ENCODE data around the gene RSRC1.
"Not testable (repeated sequence)": the region's sequence is repeated elsewhere in the genome, so short reads cannot be mapped to it uniquely, and the experiment has no call there.

Gene RSRC1, protein sequence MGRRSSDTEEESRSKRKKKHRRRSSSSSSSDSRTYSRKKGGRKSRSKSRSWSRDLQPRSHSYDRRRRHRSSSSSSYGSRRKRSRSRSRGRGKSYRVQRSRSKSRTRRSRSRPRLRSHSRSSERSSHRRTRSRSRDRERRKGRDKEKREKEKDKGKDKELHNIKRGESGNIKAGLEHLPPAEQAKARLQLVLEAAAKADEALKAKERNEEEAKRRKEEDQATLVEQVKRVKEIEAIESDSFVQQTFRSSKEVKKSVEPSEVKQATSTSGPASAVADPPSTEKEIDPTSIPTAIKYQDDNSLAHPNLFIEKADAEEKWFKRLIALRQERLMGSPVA

DNA sequence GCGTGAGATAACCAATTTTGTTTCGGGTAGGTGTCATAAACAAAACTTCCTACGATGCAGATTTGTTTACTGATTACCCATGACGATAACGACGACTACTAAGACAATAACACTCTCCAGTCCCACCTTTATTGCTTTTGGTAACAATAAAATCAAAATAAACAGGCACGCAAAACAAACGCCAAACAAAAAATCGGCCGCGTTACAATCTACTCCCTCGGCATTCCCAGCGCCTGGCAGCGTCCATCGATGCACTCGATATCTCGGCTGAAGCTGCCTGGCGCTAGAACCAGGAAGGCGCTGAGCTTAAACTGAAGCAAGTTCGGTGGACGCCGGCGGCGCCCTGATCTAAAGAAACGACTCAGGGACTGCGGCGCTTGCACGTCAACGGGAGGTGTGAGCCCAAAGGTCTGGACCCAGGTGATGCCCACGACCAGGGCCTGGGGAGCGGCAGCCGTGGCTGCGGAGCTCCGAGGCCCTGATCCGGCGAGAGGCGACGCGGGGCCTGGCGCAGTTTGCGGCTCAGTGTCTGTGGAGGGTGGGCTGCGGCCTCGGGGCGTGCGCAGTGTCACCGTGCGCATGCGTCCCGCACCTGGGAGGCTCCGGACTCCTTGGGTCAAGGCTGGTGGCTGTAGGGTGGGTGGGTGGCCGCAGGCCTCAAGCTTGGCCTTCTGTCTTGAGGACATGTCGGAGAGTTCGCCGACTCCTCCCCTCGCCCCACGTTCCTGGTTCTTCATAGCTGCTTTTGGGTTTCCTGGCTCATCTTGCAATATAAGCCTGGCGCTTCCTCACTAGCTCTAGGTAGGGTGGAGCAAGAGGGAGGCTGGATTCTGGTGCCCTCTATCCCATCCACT lies at the start of gene RSRC1:
Gene RSRC1, plus strand, starts transcription at position 286 of the 854 bp plus-strand sequence. CDS start 12,016 bp downstream, outside the sequence.
- DNase-seq (ENCODE audit: low spot score), result peak; percentile 93

DNA sequence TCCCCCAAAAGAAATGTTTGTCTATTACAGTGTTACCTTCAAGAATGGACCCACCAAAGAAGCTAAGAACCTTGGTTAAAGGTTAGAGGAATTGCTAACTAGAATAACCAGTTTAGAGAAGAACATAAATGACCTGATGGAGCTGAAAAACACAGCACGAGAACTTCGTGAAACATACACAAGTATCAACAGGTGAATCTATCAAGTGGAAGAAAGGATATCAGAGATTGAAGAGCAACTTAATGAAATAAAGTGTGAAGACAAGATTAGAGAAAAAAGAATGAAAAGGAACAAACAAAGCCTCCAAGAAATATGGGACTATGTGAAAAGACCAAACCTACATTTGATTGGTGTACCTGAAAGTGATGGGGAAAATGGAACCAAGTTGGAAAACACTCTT lies 44.3 kb upstream of the RSRC1 start:
- DNase-seq (ENCODE audit: low spot score), result not testable (repeated sequence)

DNA sequence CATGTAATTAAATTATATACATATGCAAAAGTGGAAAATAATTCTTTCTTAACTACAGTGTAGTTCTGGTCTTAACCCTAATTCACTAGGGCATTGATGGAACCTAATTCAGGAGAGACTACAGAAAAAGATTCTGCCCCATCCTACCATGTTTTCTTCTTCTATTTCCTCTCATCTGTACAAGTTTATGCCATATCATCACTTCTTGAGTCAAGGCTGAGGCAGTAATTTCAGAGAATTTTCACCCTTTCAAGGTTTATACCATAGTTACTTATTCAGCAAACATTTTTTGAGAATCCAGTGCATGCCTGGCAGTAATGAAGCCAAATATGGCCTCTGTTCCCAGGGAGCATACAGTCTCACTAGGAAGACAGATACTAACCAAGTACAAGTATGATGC lies 37.1 kb upstream of the RSRC1 start:
- DNase-seq (ENCODE audit: low spot score), result no peak

DNA sequence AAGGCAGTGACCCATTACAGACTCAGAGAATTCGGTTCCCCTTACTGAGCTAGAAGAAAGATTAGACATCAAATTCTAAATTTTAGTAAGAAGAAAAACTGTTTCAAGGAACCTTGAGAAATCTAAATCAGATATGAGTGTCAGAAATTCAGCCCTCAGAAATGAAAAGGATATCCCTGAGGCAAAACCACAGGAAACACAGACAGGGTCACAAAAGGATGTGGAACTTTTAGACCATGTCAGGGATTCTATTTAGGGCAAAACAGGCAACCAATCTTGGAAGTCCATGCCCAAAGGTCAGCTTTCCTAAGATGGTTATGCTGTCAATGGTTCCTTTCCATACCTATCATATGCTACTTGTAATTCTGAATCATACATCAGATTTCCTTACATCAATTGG lies 35.3 kb upstream of the RSRC1 start:
- DNase-seq (ENCODE audit: low spot score), result no peak

DNA sequence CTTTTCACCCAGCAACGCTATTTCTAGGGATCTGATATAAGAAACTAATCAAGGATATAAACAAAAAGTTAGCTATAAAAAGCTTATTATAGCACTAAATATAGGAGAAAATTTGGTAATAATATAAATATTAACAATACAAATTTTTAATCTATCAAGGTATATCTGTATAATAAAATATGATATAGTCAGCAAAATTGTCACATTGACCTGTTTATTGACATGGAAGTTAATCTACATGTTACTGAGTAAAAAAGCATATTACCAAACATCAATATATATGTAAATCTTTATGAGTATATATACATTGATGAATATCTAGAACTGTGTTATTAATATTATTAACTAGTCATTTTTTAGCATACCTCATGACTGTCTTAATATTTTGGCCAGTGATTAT lies 30.3 kb upstream of the RSRC1 start:
- no peak for DNase-seq (ENCODE audit: low spot score)

DNA sequence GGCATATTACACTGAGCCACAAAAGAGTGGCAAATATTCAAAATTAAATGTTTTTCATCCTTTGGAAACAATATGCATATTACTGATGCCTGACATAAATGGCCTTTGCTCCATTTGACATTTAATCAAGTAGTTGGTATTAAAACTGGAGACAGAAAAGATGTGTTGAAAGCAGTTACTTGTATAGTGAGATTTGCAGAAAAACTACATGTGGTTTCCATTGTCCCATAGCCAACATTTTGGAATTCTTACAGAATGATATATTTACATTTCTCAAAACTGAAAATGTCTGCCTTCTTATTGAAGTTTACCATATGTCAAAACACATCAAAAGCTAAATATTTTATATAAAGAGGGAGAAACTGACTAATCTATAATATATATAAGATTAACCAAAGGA lies 25.2 kb upstream of the RSRC1 start:
- no peak for DNase-seq (ENCODE audit: low spot score)

DNA sequence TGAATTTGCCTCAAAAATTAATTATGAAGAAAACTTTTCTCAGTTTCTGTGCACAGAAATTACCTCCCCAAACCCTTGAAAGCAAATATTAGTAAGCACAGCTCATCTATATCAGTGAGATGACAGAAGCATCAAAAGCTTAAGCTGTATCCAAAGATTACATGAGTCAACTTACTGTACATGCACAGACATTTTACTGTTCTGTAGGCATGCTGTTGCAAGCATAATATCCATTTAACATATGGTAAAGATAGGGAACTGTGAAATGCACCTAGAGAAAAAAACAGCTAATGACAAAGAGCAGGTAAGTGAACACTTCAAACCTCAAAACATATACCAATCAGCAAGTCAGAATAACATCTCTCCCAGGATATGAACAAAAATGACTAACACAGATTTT lies 24.5 kb upstream of the RSRC1 start:
- no peak for DNase-seq (ENCODE audit: low spot score)

DNA sequence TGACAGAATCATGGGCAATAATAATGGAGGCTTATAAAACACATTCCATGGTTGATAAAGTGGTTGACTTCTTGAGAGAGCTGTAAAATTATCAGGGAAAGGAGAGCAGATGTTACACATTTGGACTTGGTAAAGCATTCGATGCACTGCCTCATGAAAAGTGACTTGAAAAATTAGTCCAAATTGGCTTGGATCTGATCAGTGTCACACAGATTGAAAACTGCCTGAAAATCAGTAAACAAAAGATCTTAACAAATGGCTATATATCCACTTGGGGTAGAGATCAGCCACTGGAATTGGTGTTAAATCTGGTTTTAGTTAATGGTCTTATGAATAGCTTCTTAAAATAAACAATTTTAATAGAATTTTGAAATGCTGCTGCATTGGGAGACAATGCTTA lies 24.0 kb upstream of the RSRC1 start:
- no peak for DNase-seq (ENCODE audit: low spot score)

DNA sequence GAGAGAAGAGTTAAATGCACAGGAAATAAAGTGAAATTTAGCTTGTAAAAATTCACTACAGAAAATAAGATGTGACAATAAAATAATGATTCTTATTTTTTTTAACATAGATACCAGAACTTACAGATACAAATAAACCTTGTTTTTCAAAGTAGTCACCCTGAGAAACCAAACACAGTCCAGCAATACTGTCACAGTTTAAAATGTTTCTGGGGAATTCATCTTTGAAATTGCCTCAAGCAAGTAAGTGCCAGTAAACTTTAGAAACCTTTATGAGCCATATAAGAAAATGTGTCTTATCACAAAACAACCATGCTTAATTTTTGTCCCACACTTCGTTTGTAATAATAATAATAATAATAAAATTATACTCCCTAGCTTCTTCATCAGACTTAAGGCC lies 23.5 kb upstream of the RSRC1 start:
- no peak for DNase-seq (ENCODE audit: low spot score)

DNA sequence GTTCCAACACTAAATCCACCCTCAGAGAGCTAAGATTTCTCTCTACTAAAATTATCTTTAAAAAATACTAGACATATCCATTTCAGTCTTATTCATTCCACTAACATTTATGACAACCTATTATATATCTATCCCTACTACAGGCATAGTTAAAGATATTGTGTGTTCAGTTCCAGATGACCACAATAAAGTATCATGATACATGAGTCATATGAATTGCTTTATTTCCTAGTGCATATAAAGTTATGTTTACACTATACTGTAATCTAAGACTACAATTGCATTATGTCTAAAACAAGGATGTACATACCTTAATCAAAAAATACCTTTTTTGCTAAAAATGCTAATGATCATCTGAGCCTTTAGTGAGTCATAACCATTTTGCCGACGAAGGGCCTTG lies 23.1 kb upstream of the RSRC1 start:
- no peak for DNase-seq (ENCODE audit: low spot score)

DNA sequence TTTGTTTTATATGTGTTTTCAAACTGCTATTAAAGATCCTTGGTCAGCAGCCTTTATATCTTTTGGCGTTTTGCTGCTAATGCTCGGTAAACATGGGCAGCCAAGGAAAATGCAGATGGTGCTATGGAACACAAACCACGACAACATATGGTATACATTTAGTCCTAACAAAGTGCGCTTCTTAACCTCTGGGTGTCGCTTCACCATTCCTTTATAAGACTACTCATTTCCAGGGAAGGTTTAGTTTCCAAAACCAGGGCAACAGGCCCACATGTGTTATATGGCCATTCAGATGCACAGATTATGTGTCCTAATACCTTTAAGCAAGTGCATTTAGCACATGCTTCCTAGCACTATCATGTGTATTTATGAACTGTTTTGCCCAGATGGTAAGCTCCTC lies 18.4 kb upstream of the RSRC1 start:
- peak; percentile 9 for DNase-seq (ENCODE audit: low spot score)

DNA sequence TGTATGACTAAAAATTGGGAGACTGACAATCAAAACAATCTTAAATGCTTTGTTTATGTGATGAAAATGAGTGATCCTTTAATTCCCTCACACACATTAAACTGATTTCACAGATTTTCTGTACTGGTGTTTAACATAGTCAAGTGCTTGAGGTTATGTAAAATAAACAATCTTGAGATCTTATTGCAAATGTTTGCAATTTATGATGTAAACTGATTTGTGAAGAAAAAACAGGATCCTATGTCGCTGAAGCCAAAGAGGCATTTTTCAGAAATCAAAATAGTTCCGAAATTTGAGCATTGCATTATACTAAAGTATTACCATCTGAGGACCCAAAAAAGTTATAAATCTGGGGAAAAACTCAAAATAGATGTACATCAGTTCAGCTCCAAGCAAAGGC lies 16.4 kb upstream of the RSRC1 start:
- DNase-seq (ENCODE audit: low spot score), result no peak

DNA sequence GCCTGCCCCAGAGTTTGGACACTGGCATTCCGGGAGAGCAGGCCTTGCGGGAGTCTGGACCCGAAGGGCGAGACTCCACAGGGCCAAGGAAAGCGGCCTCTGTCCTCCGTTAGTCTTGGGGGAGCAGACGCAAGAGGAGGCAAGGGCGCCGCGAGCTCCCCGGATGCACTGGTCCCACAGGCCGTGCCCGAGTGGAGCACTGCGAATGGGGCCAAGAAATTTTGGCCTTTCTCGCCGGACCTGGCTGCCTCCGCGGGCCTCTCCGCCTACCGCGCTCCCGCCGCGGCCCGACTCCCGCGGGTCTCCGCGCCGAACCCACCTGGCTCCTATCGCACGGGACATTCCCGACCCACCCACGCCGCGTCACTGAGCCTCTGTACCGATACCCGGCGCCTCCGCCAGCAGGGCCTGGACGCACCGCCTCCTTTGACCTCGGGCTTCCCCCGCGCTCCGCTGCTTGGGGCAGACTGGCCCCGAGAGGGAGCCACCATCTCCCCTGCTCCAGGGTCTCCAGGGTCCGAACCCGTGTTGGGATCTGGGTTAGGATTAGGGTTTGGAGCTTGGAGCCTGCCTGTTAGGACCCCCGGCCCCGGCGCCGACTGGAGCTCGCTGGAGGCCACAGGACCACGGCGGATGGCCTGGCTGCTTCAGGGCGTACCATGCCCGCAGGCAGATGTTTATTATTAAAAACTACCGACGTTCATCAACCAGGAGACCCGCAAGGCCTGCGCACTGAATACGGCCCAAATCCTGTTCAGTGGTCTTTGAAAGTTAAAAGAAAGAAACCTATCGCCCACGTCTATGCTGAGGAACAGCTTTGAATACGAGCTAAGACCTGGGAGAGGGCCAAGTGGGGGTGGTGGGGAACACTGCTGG lies 15.4 kb upstream of the RSRC1 start:
- DNase-seq (ENCODE audit: low spot score), result no peak

DNA sequence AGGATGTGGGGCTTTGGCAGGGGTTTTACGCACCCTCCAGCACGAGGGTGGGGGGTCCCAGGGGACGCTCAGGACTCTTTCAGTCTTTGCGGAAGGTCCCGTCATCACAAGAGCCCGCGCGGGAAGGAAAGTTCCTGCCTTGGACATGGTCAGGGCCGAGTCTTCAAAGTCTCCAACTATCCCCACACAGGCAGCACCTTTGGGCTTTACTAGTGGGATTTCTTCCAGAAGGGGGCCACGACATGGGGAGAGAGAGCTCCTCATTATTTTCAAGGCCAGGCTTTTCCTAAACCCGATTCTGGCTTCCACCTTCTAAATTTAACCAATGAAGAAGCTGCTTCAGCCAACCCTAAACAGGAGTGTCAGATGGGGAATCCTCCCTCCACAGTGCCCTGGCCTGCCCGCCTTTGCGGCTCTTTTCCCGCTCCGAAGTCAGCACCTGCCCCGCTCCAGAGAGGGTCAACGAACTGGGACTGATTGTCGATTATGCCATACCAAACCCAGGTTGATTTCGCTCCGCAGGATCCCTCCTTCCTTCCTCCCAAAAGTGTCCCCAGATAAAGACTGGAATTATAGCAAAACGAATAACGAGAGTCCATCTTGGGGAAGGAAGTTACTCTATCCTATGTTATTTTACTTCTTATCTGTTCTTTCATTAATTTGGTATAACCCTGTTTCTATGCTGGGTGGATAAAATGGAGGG lies 14.6 kb upstream of the RSRC1 start:
- no peak for DNase-seq (ENCODE audit: low spot score)

DNA sequence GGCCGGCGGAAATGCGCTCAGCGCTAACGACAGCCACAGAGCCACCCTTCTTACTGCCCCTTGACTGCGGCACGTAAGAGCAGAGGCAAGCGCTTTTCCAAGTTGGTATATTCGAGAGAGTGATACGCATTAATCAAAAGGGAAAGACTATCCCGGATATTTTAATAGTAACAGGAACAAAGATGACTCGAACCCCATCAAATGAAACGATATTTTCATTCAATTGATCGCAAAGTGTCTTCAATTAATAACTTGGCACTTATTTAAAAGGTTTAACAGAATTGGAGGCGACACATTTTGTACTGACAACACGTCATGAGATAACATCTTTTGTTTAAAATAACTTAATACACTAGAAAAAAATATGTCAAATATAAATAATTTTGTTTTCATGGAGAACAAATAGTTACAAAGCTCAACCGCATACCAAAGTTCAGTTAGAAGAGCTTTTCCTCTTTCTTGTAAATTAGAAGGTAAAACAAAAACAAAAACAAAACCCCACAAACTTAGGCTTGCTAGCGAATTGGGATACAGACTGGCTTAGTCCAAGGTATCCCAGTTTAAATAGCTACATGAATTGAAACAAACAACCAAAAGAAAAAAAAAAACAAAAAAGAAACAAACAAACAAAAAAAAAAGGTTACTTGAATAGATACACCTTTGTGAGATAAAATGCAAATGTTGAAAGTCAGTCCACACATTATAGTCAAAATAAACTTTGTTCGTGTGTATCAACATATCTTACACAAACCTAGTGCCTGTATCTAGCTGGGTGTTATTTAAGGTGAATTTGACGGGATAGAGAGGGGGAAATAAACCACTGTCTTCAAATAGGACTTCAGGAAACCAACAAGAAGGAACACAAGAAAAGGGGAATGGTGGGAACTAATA lies 13.8 kb upstream of the RSRC1 start:
- no peak for DNase-seq (ENCODE audit: low spot score)

DNA sequence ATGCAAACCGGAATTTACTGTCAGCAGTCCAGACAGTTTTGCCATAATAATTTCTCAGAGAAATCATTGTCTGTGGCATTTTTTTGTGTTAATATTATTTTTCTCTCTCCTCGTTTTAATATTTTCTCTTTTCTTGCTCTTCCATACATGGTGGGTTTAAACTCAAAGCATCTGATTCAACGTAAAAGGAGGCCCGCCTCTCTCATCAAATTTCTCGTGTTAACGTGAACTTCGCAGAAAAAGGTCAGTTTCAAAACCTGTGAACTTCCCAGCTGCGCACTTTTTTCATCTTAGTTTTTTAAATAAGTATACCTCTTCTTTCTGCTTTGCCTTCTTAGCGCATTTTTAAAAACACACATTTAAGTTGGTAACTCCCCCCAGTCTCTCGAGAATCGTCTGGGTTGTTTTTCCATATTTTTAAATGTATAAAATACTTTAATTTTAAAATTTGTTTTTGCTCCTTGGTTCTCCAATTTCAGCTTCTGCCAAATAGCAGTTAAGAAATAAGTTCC lies 12.8 kb upstream of the RSRC1 start:
- DNase-seq (ENCODE audit: low spot score), result no peak

DNA sequence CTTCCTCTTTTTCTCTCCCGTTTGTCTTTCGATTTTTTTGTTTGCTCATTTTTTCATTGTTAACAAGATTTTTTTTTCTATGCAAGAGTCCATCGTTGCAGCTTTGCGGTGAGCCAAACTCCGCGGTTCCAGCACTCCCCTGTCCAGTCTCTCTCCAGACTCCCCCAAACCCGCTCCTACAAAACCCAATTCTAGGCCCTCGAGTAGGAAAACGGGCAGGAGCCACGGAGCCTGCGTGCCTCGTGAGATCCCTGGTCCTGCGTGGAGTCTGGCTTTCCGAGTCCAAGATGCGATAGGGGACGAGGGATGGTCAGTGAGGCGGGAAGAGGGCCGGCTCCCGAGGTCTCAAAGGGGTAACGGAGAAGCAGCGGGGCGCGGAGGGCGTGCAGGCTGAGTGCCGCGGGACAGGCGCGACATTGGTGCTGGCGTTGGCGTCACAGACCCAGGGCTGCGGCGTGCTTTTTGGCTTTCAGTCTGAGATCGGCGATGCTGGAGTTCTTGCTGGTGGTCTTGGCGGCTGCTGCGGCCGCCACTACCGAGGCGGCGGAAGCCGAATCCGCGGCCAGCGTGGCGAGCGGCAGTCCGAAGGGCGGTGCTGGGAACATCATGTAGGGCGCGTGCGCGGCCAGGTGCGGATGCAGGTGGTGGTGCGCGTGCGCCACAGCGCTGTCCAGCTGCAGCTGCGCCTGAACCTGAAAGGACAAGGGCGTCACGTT lies 12.1 kb upstream of the RSRC1 start:
- DNase-seq (ENCODE audit: low spot score), result peak; percentile 94

DNA sequence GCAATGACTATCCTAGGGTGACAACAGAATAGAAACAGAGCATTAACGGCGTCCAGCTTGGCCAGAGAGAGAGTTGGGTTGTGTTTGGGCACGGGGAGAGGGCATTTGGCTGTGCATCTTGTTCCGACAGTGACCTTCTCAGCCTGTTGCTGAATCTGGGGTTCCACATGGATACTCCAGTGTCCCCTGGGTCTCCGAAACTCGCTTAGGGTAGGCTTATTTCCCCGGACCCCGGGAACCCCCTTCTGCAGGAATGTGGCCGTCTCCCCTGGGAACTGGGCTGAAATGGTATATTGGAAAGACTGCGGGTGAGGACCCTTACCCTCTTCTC lies 11.6 kb upstream of the RSRC1 start:
- no peak for DNase-seq (ENCODE audit: low spot score)

DNA sequence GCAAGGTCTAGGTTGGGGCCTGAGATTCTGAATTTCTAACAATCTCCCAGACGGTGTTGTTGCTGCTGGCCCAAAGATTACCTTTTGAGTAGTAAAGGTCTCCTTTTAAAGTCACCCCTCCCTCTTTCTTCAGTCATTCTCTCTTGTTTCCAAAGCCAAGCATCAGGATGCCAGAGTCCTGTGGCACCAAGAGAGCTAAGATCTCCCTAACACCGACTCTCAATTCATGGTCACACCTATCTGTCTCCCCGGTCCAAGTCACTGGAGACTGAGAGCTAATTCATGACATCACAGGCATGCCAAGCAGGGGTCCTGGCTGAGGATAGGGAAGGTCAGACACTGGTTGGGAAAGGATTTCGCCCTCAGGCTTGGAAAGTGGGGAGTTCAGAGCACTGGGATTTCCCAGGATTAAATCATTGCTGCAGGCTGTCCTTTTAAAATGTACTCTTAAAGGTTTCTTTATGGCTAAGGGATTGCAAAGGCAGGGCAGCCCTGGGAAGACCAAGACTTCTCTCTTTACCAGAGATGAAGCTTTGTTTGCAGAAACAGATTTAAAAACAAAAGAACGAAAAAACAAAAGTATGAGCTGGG lies 11.0 kb upstream of the RSRC1 start:
- DNase-seq (ENCODE audit: low spot score), result no peak

DNA sequence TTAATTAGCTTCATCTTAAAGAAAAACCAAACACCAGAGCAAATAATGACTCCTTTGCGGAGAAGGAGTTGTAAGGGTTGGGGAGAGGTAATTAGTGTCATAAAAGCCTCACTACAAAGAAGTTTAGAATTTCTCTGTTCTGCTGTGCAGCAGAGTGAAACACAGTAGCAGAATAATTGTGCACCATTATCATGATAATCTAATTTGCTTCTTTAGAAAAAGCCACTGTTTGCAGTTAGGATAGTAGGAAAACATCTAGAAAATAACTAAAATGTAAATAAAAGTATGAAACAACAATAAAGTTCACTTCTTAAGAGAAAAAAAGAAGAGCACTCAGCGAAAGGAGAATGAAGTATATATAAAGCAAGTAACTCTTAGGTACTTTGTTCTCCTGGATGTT lies 9.2 kb upstream of the RSRC1 start:
- DNase-seq (ENCODE audit: low spot score), result no peak

All from RKO (cell line).